Measurements from ENCODE around the gene MLH1. TPM values are rescaled to one million over a fixed set of nuclear protein-coding genes. Genes with fewer than 3 reads are reported as not detected.

Gene MLH1
- total and polyA plus RNA-seq, 8 donors = 6.4 to 129 (median 24.4) TPM

DNA sequence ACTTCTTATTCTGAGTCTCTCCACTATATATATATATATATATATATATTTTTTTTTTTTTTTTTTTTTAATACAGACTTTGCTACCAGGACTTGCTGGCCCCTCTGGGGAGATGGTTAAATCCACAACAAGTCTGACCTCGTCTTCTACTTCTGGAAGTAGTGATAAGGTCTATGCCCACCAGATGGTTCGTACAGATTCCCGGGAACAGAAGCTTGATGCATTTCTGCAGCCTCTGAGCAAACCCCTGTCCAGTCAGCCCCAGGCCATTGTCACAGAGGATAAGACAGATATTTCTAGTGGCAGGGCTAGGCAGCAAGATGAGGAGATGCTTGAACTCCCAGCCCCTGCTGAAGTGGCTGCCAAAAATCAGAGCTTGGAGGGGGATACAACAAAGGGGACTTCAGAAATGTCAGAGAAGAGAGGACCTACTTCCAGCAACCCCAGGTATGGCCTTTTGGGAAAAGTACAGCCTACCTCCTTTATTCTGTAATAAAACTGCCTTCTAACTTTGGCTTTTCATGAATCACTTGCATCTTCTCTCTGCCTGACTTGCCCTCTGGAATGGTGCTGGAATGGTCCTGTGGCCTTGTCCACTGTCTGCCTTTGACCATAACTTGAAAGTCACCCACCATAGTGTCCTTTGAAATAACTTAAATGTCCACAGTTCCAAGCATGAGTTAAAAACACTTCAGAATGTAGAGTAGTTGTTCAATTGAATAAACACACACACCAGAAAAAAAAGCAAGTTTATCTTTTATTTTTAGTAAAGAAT, 32.4 kb downstream of the MLH1 start:
- TF ChIP-seq EP300 (IDR thresholded peaks at IDR 0.05) = no peak
- TF ChIP-seq CTCF (IDR thresholded peaks at IDR 0.05) = no peak
- no peak for TF ChIP-seq POLR2AphosphoS5 (IDR thresholded peaks at IDR 0.05)
- no peak for TF ChIP-seq POLR2A (IDR thresholded peaks at IDR 0.05)
- no peak for DNase-seq
- intact Hi-C loops (cut with DNase I; ENCODE audit: low total_unique reads) = loop anchor here (10.0 kb wide), 1 partner anchor 189 kb away; no protein-coding TSS in a partner anchor
- peak overlapping the region in 1 of 5 donors; percentile 24 for H3K27ac ChIP-seq
- no peaks in the 10 kb centered on the region for H3K27me3 ChIP-seq
- H3K9me3 ChIP-seq = no peaks in the 10 kb centered on the region
- peaks cover 0 to 26% (median 9%) of the 10 kb centered on the region in 4 donors for H3K4me1 ChIP-seq
- 93 to 100% (median 96%) methylated on average over 3 of the region's 3 CpGs for WGBS, 5 donors
- peaks cover 20 to 95% (median 92%) of the 10 kb centered on the region in 4 donors for H3K36me3 ChIP-seq
- H3K4me3 ChIP-seq = no peak overlapping the region

GRCh38 chr3:37026851-37027250, 33.5 kb downstream of the MLH1 start:
- Histone ChIP-seq H3K4me3 (no peak overlapping the region), H3K9me3 (no peaks in the 10 kb centered on the region), H3K27me3 (no peaks in the 10 kb centered on the region), H3K36me3 (peaks cover 23 to 95% (median 92%) of the 10 kb centered on the region in 4 donors), H3K27ac (no peak overlapping the region), H3K4me1 (peaks cover 0 to 37% (median 18%) of the 10 kb centered on the region in 4 donors)
- WGBS, 5 donors = 75 to 84% (median 76%) methylated on average over 5 of the region's 5 CpGs
- no peak for TF ChIP-seq EP300 (IDR thresholded peaks at IDR 0.05)
- intact Hi-C loops (cut with DNase I; ENCODE audit: low total_unique reads) = loop anchor here (10.0 kb wide), 1 partner anchor 188 kb away; no protein-coding TSS in a partner anchor
- no peak for DNase-seq

GRCh38 chr3:37028329-37028728, 35.0 kb downstream of the MLH1 start:
- TF ChIP-seq EP300 (IDR thresholded peaks at IDR 0.05) (no peak), CTCF (IDR thresholded peaks at IDR 0.05) (no peak), POLR2AphosphoS5 (IDR thresholded peaks at IDR 0.05) (no peak), POLR2A (IDR thresholded peaks at IDR 0.05) (no peak)
- no peaks in the 10 kb centered on the region for H3K9me3 ChIP-seq
- intact Hi-C loops (cut with DNase I; ENCODE audit: low total_unique reads) = loop anchor here (10.0 kb wide), 1 partner anchor 186 kb away; no protein-coding TSS in a partner anchor
- 39 to 59% (median 55%) methylated on average over 1 of the region's 1 CpG for WGBS, 5 donors
- no peaks in the 10 kb centered on the region for H3K27me3 ChIP-seq
- no peak overlapping the region for H3K4me3 ChIP-seq
- peak overlapping the region in 2 of 5 donors; percentile 16 to 40 for H3K27ac ChIP-seq
- peaks cover 0 to 50% (median 24%) of the 10 kb centered on the region in 4 donors for H3K4me1 ChIP-seq
- peak; percentile 51 to 77 for DNase-seq
- H3K36me3 ChIP-seq = peaks cover 13 to 93% (median 88%) of the 10 kb centered on the region in 4 donors

GRCh38 chr3:37029111-37029510, 35.8 kb downstream of the MLH1 start:
- Histone ChIP-seq H3K36me3 (peaks cover 12 to 93% (median 87%) of the 10 kb centered on the region in 4 donors), H3K9me3 (no peaks in the 10 kb centered on the region), H3K4me3 (no peak overlapping the region), H3K27ac (peak overlapping the region in 2 of 5 donors; percentile 1 to 44), H3K4me1 (peaks cover 0 to 51% (median 24%) of the 10 kb centered on the region in 4 donors), H3K27me3 (no peaks in the 10 kb centered on the region)
- peak in 1 of 2 donors; percentile 37 for DNase-seq
- WGBS, 5 donors = 81 to 94% (median 85%) methylated on average over 1 of the region's 1 CpG
- intact Hi-C loops (cut with DNase I; ENCODE audit: low total_unique reads) = loop anchor here (10.0 kb wide), 1 partner anchor 186 kb away; no protein-coding TSS in a partner anchor
- TF ChIP-seq POLR2AphosphoS5 (IDR thresholded peaks at IDR 0.05) (no peak), EP300 (IDR thresholded peaks at IDR 0.05) (no peak), POLR2A (IDR thresholded peaks at IDR 0.05) (no peak), CTCF (IDR thresholded peaks at IDR 0.05) (no peak)
